Liver (tissue), 9 donors: ENCODE data around the gene SERPINI1. TPM values are rescaled to one million over a fixed set of nuclear protein-coding genes. Genes with fewer than 3 reads are reported as not detected.

Experiments used
- DNase-seq: peaks from one replicate; pipeline ENCODE4 v3.0.0-alpha.2; 2017; ENCODE audit warnings: low spot score
- H3K27ac ChIP-seq, 2 donors: one replicate each; pipeline ENCODE4 v1.7.0; 2013; ENCODE audit warnings: inconsistent platforms in 2 of 2, low read length in 2 of 2, control low read depth in 1 of 2, low read depth in 1 of 2, mild to moderate bottlenecking in 1 of 2
- H3K27me3 ChIP-seq, 4 donors: one replicate each; pipeline versions ENCODE4 v1.6.1 to v1.7.0; 2013; ENCODE audit warnings: low read length in 3 of 4, inconsistent platforms in 1 of 4, mild to moderate bottlenecking in 1 of 4, moderate library complexity in 1 of 4; ENCODE audit not compliant: control insufficient read depth in 4 of 4, insufficient read depth in 4 of 4
- H3K36me3 ChIP-seq, 4 donors: one replicate each; pipeline versions ENCODE4 v1.6.1 to v1.7.0; 2013; ENCODE audit warnings: low read length in 3 of 4, mild to moderate bottlenecking in 3 of 4, low read depth in 1 of 4, moderate library complexity in 1 of 4; ENCODE audit not compliant: control insufficient read depth in 4 of 4, insufficient read depth in 3 of 4
- H3K4me1 ChIP-seq, 4 donors: one replicate each; pipeline versions ENCODE4 v1.6.1 to v1.7.0; 2013; ENCODE audit warnings: low read length in 3 of 4, mild to moderate bottlenecking in 3 of 4, moderate library complexity in 1 of 4; ENCODE audit not compliant: control insufficient read depth in 4 of 4, insufficient read depth in 4 of 4
- H3K4me3 ChIP-seq, 3 donors: one replicate each; pipeline versions ENCODE4 v1.6.1 to v1.7.0; 2013; ENCODE audit warnings: low read length in 3 of 3, control low read depth in 1 of 3, low read depth in 1 of 3, mild to moderate bottlenecking in 1 of 3
- H3K9ac ChIP-seq, 2 donors: one replicate each; pipeline ENCODE4 v1.7.0; 2013; ENCODE audit warnings: low read length in 2 of 2, mild to moderate bottlenecking in 2 of 2, moderate library complexity in 2 of 2, control low read depth in 1 of 2, low read depth in 1 of 2
- H3K9me3 ChIP-seq, 4 donors: one replicate each; pipeline versions ENCODE4 v1.6.1 to v1.7.0; 2013; ENCODE audit warnings: low read length in 3 of 4; ENCODE audit not compliant: control insufficient read depth in 4 of 4
- EGR1 ChIP-seq, 2 donors: IDR thresholded peaks; 2 replicates each; pipeline ENCODE4 v1.6.1; 2016 to 2018; ENCODE audit warnings: antibody characterized with exemption in 2 of 2, low read depth in 2 of 2
- FOXA1 ChIP-seq: IDR thresholded peaks from 2 replicates; pipeline ENCODE4 v1.6.1; 2016; ENCODE audit warnings: antibody characterized with exemption
- FOXA2 ChIP-seq: IDR thresholded peaks from 2 replicates; pipeline ENCODE4 v1.6.1; 2016; ENCODE audit warnings: antibody characterized with exemption
- GABPA ChIP-seq, 2 donors: IDR thresholded peaks in 1 of 2; conservative IDR thresholded peaks in 1 of 2; 2 replicates each; pipeline ENCODE4 v1.6.1; 2016; ENCODE audit warnings: antibody characterized with exemption in 2 of 2, mild to moderate bottlenecking in 1 of 2, moderate library complexity in 1 of 2
- HNF4A ChIP-seq, 2 donors: conservative IDR thresholded peaks; 2 replicates each; pipeline ENCODE4 v1.6.1; 2016; ENCODE audit warnings: antibody characterized with exemption in 2 of 2, mild to moderate bottlenecking in 2 of 2
- HNF4G ChIP-seq: IDR thresholded peaks from 2 replicates; pipeline ENCODE4 v1.6.1; 2016; ENCODE audit warnings: antibody characterized with exemption
- JUND ChIP-seq, 2 donors: IDR thresholded peaks; 2 replicates each; pipeline ENCODE4 v1.6.1; 2016; ENCODE audit warnings: antibody characterized with exemption in 2 of 2
- NR2F2 ChIP-seq: IDR thresholded peaks from 2 replicates; pipeline ENCODE4 v1.6.1; 2016; ENCODE audit warnings: antibody characterized with exemption
- RAD21 ChIP-seq, 2 donors: IDR thresholded peaks; 2 replicates each; pipeline ENCODE4 v1.6.1; 2016; ENCODE audit warnings: antibody characterized with exemption in 2 of 2, mild to moderate bottlenecking in 2 of 2
- RXRA ChIP-seq, 2 donors: IDR thresholded peaks; 2 replicates each; pipeline ENCODE4 v1.6.1; 2017 to 2018; ENCODE audit warnings: antibody characterized with exemption in 2 of 2, mild to moderate bottlenecking in 1 of 2
- SP1 ChIP-seq: IDR thresholded peaks from 2 replicates; pipeline ENCODE4 v1.6.1; 2018; ENCODE audit warnings: antibody characterized with exemption, mild to moderate bottlenecking
- TAF1 ChIP-seq: conservative IDR thresholded peaks from 2 replicates; pipeline ENCODE4 v1.6.1; 2016; ENCODE audit warnings: antibody characterized with exemption, mild to moderate bottlenecking
- YY1 ChIP-seq: IDR thresholded peaks from 2 replicates; pipeline ENCODE4 v1.6.1; 2016; ENCODE audit warnings: antibody characterized with exemption, mild to moderate bottlenecking
- WGBS: extraction: QIAGEN DNeasy Blood & Tissue Kit; methylation state at CpG from one replicate; pipeline ENCODE4 v1.1.7; 2013; 5-methylcytosine and 5-hydroxymethylcytosine counted together
- polyA plus RNA-seq, 2 donors: library from polyadenylated mRNA; stranded (reverse) in 1 of 2; unstranded in 1 of 2; fragments of 200-250 nt in 1 of 2; fragments of >200 nt in 1 of 2; fragmentation: Nextera tagmentation in 1 of 2; extraction: Ambion mirVana in 1 of 2; gene quantifications; one replicate each; pipeline versions ENCODE4 v1.2.1 to v1.2.3, GENCODE V29; 2013 to 2015
- total RNA-seq, 2 donors: library from RNA; depleted of rRNA; stranded (reverse); fragments of >200 nt; gene quantifications; one replicate each; pipeline ENCODE4 v1.2.3, GENCODE V29; 2014
- TF ChIP-seq, protein P1 (sequence below): IDR thresholded peaks from 2 replicates; pipeline ENCODE4 v1.6.1; 2016; ENCODE audit warnings: antibody characterized with exemption
- TF ChIP-seq, protein P2 (sequence below): IDR thresholded peaks from 2 replicates; pipeline ENCODE4 v1.6.1; 2016; ENCODE audit warnings: antibody characterized with exemption
- TF ChIP-seq, protein P3 (sequence below): fragments of 150-350 bp; IDR thresholded peaks from 2 replicates; pipeline ENCODE4 v1.5.1; 2017; ENCODE audit warnings: improper control_type of control experiment, low read depth, low read length; ENCODE audit not compliant: missing input control
- TF ChIP-seq, protein P4 (sequence below): IDR thresholded peaks from 2 replicates; pipeline ENCODE4 v1.6.1; 2016; ENCODE audit warnings: antibody characterized with exemption
- donor health status: healthy.
- donor health status: healthy.
- donor health status: healthy.
- donor health status: healthy.
- donor health status: healthy.

SERPINI1 gene
- total and polyA plus RNA-seq, 4 donors = 0.90 to 23.6 (median 1.9) TPM

DNA sequence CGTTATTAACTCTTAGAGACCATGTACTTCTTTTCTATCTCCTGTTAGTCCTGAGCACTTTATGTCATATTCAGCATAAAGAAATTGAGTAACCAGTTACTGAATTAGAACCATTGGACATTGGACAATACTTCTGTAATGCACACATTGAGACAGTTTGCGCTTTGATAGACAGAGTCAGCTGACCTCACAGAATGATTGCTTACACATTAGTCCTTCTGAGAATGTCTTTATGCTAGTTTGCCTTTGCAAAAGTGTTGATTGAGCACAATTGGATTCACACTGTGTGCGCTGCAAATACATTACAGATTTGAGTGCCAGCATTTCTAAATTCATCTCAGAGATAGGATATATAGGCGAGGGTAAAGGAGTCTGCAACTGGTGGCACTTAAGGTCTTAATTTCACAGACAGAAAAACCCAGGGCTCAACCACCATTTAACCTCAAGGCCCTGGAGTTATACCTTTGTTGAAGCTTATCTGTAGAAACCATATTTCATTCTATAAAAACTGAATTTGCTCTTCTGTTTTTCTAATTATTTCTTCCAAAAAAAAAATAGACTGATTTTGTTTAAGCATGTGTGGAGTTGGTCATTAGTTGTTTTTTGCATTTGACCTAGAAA is 3.8 kb downstream of the SERPINI1 start:
- Histone ChIP-seq H3K27me3 (no peaks in the 10 kb centered on the region), H3K9me3 (no peaks in the 10 kb centered on the region), H3K4me3 (no peak overlapping the region), H3K36me3 (no peaks in the 10 kb centered on the region), H3K9ac (no peak overlapping the region), H3K27ac (no peak overlapping the region), H3K4me1 (peaks cover 2 to 13% (median 11%) of the 10 kb centered on the region in 4 donors)
- TF ChIP-seq YY1 (no peak), TAF1 (no peak), NR2F2 (no peak), RAD21 (IDR thresholded peaks at IDR 0.05) (no peak), EGR1 (IDR thresholded peaks at IDR 0.05; ENCODE audit: low read depth in 2 of 2) (no peak), SP1 (no peak), FOXA2 (no peak), FOXA1 (no peak), RXRA (IDR thresholded peaks at IDR 0.05) (no peak), HNF4G (no peak), JUND (IDR thresholded peaks at IDR 0.05) (no peak), GABPA (IDR thresholded peaks at IDR 0.05 in 1 of 2, conservative IDR thresholded peaks at IDR 0.05 in 1 of 2) (no peak), HNF4A (conservative IDR thresholded peaks at IDR 0.05) (no peak)
- TF ChIP-seq, protein P1, sequence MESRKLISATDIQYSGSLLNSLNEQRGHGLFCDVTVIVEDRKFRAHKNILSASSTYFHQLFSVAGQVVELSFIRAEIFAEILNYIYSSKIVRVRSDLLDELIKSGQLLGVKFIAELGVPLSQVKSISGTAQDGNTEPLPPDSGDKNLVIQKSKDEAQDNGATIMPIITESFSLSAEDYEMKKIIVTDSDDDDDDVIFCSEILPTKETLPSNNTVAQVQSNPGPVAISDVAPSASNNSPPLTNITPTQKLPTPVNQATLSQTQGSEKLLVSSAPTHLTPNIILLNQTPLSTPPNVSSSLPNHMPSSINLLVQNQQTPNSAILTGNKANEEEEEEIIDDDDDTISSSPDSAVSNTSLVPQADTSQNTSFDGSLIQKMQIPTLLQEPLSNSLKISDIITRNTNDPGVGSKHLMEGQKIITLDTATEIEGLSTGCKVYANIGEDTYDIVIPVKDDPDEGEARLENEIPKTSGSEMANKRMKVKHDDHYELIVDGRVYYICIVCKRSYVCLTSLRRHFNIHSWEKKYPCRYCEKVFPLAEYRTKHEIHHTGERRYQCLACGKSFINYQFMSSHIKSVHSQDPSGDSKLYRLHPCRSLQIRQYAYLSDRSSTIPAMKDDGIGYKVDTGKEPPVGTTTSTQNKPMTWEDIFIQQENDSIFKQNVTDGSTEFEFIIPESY = no peak
- TF ChIP-seq, protein P2, sequence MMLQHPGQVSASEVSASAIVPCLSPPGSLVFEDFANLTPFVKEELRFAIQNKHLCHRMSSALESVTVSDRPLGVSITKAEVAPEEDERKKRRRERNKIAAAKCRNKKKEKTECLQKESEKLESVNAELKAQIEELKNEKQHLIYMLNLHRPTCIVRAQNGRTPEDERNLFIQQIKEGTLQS = no peak
- TF ChIP-seq, protein P3, sequence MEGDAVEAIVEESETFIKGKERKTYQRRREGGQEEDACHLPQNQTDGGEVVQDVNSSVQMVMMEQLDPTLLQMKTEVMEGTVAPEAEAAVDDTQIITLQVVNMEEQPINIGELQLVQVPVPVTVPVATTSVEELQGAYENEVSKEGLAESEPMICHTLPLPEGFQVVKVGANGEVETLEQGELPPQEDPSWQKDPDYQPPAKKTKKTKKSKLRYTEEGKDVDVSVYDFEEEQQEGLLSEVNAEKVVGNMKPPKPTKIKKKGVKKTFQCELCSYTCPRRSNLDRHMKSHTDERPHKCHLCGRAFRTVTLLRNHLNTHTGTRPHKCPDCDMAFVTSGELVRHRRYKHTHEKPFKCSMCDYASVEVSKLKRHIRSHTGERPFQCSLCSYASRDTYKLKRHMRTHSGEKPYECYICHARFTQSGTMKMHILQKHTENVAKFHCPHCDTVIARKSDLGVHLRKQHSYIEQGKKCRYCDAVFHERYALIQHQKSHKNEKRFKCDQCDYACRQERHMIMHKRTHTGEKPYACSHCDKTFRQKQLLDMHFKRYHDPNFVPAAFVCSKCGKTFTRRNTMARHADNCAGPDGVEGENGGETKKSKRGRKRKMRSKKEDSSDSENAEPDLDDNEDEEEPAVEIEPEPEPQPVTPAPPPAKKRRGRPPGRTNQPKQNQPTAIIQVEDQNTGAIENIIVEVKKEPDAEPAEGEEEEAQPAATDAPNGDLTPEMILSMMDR = no peak
- TF ChIP-seq, protein P4, sequence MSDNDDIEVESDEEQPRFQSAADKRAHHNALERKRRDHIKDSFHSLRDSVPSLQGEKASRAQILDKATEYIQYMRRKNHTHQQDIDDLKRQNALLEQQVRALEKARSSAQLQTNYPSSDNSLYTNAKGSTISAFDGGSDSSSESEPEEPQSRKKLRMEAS = no peak
- DNase-seq = no peak
- 91% methylated on average over 4 of the region's 4 CpGs for WGBS

DNA sequence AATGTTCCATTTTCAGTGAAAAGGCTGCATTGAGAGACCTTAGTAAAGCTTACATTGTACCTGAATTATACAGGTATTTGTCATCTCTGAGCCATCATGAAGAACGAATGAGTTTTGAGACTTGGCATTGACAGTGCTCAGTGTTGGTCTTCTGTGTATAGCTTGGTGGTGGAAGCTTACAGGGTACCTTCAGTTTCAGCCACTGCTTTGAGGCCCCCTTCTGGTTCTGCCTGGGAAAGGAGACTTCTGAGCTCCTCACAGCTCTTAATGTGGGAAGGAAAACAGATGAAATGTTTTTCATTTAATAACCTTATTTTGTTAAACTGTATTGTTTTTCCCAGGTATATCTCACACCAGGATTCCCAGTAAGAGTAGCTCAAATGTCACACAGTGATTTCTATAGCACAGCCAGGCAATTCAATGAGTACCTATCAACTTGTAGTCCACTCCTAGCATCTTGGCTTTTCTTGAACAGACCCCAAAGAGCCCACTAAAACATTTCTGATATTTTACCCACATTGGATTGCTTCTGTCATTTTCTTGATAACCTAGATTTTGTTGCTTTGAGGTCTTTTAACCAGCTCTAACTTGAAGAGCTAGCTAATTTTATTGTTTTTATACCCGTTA is 5.6 kb downstream of the SERPINI1 start:
- no peaks in the 10 kb centered on the region for H3K36me3 ChIP-seq
- H3K9me3 ChIP-seq = no peaks in the 10 kb centered on the region
- no peak overlapping the region for H3K9ac ChIP-seq
- H3K27me3 ChIP-seq = no peaks in the 10 kb centered on the region
- TF ChIP-seq, protein P2 = no peak
- TF ChIP-seq RAD21 (IDR thresholded peaks at IDR 0.05) = peak; percentile 45 to 64
- 63% methylated on average over 2 of the region's 2 CpGs for WGBS
- no peak overlapping the region for H3K27ac ChIP-seq
- H3K4me1 ChIP-seq = peaks cover 2 to 6% (median 4%) of the 10 kb centered on the region in 4 donors
- no peak for DNase-seq
- no peak overlapping the region for H3K4me3 ChIP-seq
